NB4 (cell line): ENCODE measurements around the gene ATXN1.

Experiments used
- DNase-seq: peaks from one replicate; pipeline ENCODE4 v3.0.0; 2010; ENCODE audit warnings: low read depth
- H3K4me3 ChIP-seq: one replicate; pipeline ENCODE4 v1.5.1; 2011; ENCODE audit warnings: mild to moderate bottlenecking, low read depth, low read length, moderate library complexity
- MYC ChIP-seq: IDR thresholded peaks from 2 replicates; pipeline ENCODE4 v1.6.1; 2011; ENCODE audit warnings: low read depth, low read length
- POLR2A ChIP-seq: IDR thresholded peaks from 2 replicates; pipeline ENCODE4 v1.6.1; 2011; ENCODE audit warnings: mild to moderate bottlenecking; ENCODE audit not compliant: insufficient read length; ENCODE audit errors: extremely low read depth
- TF ChIP-seq, protein P1 (sequence below): IDR thresholded peaks from one replicate; pipeline ENCODE4 v1.5.1; 2012; ENCODE audit warnings: low read depth, low read length
- TF ChIP-seq, protein P2 (sequence below): IDR thresholded peaks from 2 replicates; pipeline ENCODE4 v1.6.1; 2011; ENCODE audit warnings: low read depth, low read length

Gene ATXN1

DNA sequence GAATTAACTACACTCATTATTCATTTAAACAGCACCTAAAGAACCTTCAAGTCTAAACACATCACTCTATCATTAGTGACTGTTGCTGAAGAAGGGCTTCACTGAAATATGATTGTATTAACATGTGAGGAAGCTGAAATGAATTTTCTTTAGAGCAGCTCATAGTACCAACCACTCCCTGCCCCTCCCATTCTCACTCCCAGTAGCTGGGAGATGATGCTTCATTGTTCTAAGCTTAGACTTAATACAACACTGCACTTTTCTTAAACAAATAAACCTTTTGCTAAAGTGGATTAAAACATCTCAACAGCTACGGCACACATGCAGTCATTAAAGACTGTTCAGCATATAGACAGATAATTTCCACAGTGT, 63.1 kb downstream of the ATXN1 start:
- DNase-seq, result no peak
- no peak overlapping the region for H3K4me3 ChIP-seq
- TF ChIP-seq POLR2A (no peak), MYC (no peak)
- TF ChIP-seq, protein P1, sequence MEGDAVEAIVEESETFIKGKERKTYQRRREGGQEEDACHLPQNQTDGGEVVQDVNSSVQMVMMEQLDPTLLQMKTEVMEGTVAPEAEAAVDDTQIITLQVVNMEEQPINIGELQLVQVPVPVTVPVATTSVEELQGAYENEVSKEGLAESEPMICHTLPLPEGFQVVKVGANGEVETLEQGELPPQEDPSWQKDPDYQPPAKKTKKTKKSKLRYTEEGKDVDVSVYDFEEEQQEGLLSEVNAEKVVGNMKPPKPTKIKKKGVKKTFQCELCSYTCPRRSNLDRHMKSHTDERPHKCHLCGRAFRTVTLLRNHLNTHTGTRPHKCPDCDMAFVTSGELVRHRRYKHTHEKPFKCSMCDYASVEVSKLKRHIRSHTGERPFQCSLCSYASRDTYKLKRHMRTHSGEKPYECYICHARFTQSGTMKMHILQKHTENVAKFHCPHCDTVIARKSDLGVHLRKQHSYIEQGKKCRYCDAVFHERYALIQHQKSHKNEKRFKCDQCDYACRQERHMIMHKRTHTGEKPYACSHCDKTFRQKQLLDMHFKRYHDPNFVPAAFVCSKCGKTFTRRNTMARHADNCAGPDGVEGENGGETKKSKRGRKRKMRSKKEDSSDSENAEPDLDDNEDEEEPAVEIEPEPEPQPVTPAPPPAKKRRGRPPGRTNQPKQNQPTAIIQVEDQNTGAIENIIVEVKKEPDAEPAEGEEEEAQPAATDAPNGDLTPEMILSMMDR, result no peak
- TF ChIP-seq, protein P2, sequence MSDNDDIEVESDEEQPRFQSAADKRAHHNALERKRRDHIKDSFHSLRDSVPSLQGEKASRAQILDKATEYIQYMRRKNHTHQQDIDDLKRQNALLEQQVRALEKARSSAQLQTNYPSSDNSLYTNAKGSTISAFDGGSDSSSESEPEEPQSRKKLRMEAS, result no peak

DNA sequence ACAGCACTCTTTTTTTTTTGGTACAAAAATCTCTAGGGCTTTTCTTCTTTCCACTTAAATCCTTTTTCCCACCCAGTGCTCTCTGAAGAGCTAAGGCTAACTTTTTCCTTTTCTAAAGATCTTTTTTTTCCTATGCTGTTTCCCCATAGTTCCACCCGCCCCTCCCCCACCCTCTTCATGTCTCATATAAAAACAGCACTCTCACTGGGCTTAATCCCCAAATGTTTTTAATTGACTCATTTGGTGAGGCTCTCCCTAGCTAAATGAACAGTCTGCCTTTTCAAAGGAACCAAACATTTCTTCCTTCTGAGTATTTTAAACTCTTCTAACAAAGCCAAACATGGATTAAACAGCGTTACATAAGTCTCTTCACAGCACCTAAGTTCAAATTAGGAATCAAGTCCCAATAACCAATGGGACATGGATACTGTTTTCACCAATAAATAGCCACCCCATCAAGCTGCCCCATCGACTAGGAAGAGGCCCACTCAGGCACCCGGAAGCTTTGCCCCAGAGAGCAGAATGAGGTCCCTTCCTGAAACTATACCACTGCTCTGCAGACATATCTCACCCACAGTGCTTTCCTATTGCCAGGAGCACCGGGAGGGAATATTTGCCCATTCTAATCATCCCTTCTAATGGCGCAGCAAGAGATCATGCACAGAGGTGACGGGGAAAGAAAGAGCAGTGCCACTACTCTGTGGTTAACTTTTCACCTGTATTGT, 63.7 kb downstream of the ATXN1 start:
- TF ChIP-seq, protein P1, result no peak
- no peak for TF ChIP-seq POLR2A
- TF ChIP-seq, protein P2, result no peak
- TF ChIP-seq MYC, result no peak
- H3K4me3 ChIP-seq, result no peak overlapping the region
- no peak for DNase-seq

DNA sequence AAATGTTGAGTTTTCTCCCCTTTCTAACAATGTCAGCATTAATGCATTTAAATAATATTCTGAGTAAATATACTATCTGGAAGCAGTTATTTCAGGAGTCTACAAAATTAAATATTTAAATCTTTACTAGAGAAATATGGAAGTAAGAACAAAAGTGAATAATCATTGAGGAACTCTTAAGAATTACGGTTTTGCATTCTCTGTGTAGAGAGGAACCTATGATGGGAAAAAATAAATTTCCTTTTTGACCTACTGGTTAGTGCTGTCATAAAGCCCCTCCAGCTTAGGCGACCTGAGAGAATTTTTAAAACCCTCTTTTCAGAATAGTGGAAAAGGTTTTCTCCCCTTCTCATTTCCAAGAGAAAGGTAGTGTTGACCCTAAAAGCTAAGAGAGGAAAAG, 64.8 kb downstream of the ATXN1 start:
- no peak for DNase-seq
- TF ChIP-seq POLR2A (no peak), MYC (no peak)
- TF ChIP-seq, protein P1, result no peak
- TF ChIP-seq, protein P2, result no peak
- H3K4me3 ChIP-seq, result no peak overlapping the region

DNA sequence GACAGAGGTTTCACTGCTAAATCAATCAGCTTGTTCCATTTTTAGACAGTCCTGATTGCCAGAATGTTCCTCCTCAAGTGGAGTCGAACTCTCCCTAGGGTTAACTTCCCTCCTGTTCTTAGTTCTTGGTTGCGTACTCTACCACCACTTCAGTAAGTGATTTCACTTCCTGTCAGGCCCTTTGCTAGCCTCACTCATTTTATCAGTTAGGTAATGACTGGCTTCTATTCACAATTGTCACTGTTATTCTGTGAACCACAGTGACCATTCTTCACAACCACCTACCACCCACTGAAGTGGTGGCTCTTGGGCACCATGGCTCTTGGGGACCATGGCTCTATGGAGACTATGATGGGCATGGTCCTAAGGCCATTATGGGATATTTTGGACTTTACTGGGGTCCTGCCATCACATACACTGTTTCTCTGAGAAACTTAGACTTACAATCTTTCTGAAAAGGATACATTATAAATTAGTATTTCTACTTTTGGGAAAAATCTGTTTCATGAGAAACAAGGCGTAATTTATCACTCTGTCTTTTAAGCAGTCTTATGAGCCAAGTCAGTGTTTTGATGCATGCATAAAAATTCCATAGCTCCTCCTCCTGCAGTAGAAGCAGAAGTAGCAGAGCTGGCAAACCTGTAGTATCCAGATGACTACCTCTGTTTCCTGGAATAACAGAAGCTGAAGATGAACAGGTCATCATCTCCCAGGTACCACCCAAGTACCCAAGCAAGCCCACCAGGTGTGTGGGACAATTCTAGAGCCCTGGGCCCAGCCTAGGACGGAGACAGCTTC, 66.3 kb downstream of the ATXN1 start:
- TF ChIP-seq, protein P1, result no peak
- no peak for TF ChIP-seq POLR2A
- no peak for TF ChIP-seq MYC
- DNase-seq, result peak; percentile 78
- no peak overlapping the region for H3K4me3 ChIP-seq

- TF ChIP-seq, protein P2, result no peak
- no peak for TF ChIP-seq MYC
- no peak for TF ChIP-seq POLR2A
- TF ChIP-seq, protein P1, result no peak
- DNase-seq, result no peak
- no peak overlapping the region for H3K4me3 ChIP-seq
Measured at GRCh38 chr6:16691324-16691723, 69.9 kb downstream of the ATXN1 start.
